Activated CD4-positive, alpha-beta T cell treated with anti-CD3 and anti-CD28 coated beads for 36 hours (primary cell): ENCODE data around the gene PLGRKT. TPM values are rescaled to one million over a fixed set of nuclear protein-coding genes. Genes with fewer than 3 reads are reported as not detected.
A peak's percentile ranks its signal among the peaks of the same experiment; 100 is the strongest.
"Not testable (repeated sequence)": the region's sequence is repeated elsewhere in the genome, so short reads cannot be mapped to it uniquely, and the experiment has no call there.

Experiments used
- ATAC-seq: fragments of 200-7000 bp; cut with Tn5 transposase; one replicate; pipeline ENCODE4 v1.10.0; 2021; ENCODE audit warnings: mild to moderate bottlenecking, moderate library complexity
- CTCF ChIA-PET: fragments of 350-600 bp; sonication (Branson Sonifier 250); formaldehyde crosslinking; loops from one replicate; lab custom pipeline; 2021; ENCODE audit warnings: antibody characterized with exemption; lab: Charles Lee
- POLR2A ChIA-PET: fragments of 350-600 bp; sonication (Branson Sonifier 250); formaldehyde crosslinking; loops from one replicate; lab custom pipeline; 2021; ENCODE audit warnings: antibody characterized with exemption, inconsistent platforms; lab: Charles Lee
- DNase-seq: peaks from one replicate; pipeline ENCODE4 v3.0.0-alpha.2; 2020
- H3K27ac Mint-ChIP-seq: one replicate; pipeline ENCODE4 v1.8.0; 2021; ENCODE audit warnings: mixed read lengths
- H3K27me3 Mint-ChIP-seq: one replicate; pipeline ENCODE4 v1.8.0; 2021; ENCODE audit warnings: mixed read lengths
- H3K36me3 Mint-ChIP-seq: one replicate; pipeline ENCODE4 v1.8.0; 2021; ENCODE audit warnings: low read depth, mixed read lengths
- H3K4me1 Mint-ChIP-seq: one replicate; pipeline ENCODE4 v1.8.0; 2021; ENCODE audit warnings: mixed read lengths
- H3K4me3 Mint-ChIP-seq: one replicate; pipeline ENCODE4 v1.8.0; 2021; ENCODE audit warnings: mild to moderate bottlenecking, moderate library complexity, mixed read lengths
- H3K9me3 Mint-ChIP-seq: one replicate; pipeline ENCODE4 v1.8.0; 2021; ENCODE audit warnings: low read depth, mixed read lengths
- intact Hi-C, 2 experiments: fragments of 100-400 bp; cut with DNase I in 1 of 2; cut with micrococcal nuclease in 1 of 2; formaldehyde crosslinking; loops; one replicate each; pipeline versions ENCODE4 v1.14.2 to v1.15.1; 2022 to 2024; cut with DNase I, micrococcal nuclease
- total RNA-seq, 2 experiments: library from RNA; stranded (reverse); gene quantifications; one replicate each; pipeline ENCODE4 v1.2.3, GENCODE V29; 2021

Gene PLGRKT
- total RNA-seq, 2 experiments from 2014 or later, result 44.0 to 47.9 TPM

- ChIA-PET POLR2A (no interaction called here), CTCF (no interaction called here)
- Mint-ChIP-seq H3K36me3 (peaks cover 49% of the 10 kb centered on the region), H3K4me1 (peaks cover 35% of the 10 kb centered on the region), H3K27ac (no peak overlapping the region), H3K27me3 (no peaks in the 10 kb centered on the region), H3K4me3 (no peak overlapping the region), H3K9me3 (peaks cover 5% of the 10 kb centered on the region)
- peak; percentile 80 for ATAC-seq
- intact Hi-C loops, result no loop called here
- DNase-seq, result no peak
Observed at GRCh38 chr9:5470816-5471215, 33.1 kb upstream of the PLGRKT start.

- peaks cover 40% of the 10 kb centered on the region for H3K4me1 Mint-ChIP-seq
- peaks cover 4% of the 10 kb centered on the region for H3K9me3 Mint-ChIP-seq
- no peak overlapping the region for H3K4me3 Mint-ChIP-seq
- intact Hi-C loops, result no loop called here
- DNase-seq, result no peak
- ChIA-PET POLR2A (no interaction called here), CTCF (interaction anchor here (1.2 kb wide), 1 partner anchor 291 kb away, joined by 3 read pairs; no protein-coding TSS in a partner anchor)
- ATAC-seq, result no peak
- H3K27me3 Mint-ChIP-seq, result no peaks in the 10 kb centered on the region
- no peak overlapping the region for H3K27ac Mint-ChIP-seq
- H3K36me3 Mint-ChIP-seq, result peaks cover 56% of the 10 kb centered on the region
Observed at GRCh38 chr9:5470122-5470521, 32.4 kb upstream of the PLGRKT start.

- peaks cover 44% of the 10 kb centered on the region for H3K4me1 Mint-ChIP-seq
- H3K9me3 Mint-ChIP-seq, result no peaks in the 10 kb centered on the region
- H3K4me3 Mint-ChIP-seq, result no peak overlapping the region
- POLR2A ChIA-PET, result no interaction called here
- ATAC-seq (no peak), DNase-seq (no peak)
- H3K36me3 Mint-ChIP-seq, result peaks cover 67% of the 10 kb centered on the region
- no peaks in the 10 kb centered on the region for H3K27me3 Mint-ChIP-seq
- H3K27ac Mint-ChIP-seq, result no peak overlapping the region
- intact Hi-C loops, result no loop called here
- CTCF ChIA-PET, result interaction anchor here (0.7 to 1.2 kb wide), 2 partner anchors 117 to 290 kb away, joined by 3 read pairs; no protein-coding TSS in a partner anchor
Observed at GRCh38 chr9:5468850-5469249, 31.1 kb upstream of the PLGRKT start.

GRCh38 chr9:5466766-5467165 is 29.0 kb upstream of the PLGRKT start:
- H3K27ac Mint-ChIP-seq, result no peak overlapping the region
- ChIA-PET CTCF (interaction anchor here (0.8 to 1.4 kb wide), 2 partner anchors 9 to 12 kb away, joined by 3 to 7 read pairs; no protein-coding TSS in a partner anchor), POLR2A (interaction anchor here (0.6 kb wide), 1 partner anchor 21 kb away, joined by 3 read pairs; no protein-coding TSS in a partner anchor)
- peaks cover 56% of the 10 kb centered on the region for H3K4me1 Mint-ChIP-seq
- DNase-seq (no peak), ATAC-seq (no peak)
- intact Hi-C loops, result no loop called here
- no peaks in the 10 kb centered on the region for H3K9me3 Mint-ChIP-seq
- peaks cover 84% of the 10 kb centered on the region for H3K36me3 Mint-ChIP-seq
- no peak overlapping the region for H3K4me3 Mint-ChIP-seq
- no peaks in the 10 kb centered on the region for H3K27me3 Mint-ChIP-seq

DNA sequence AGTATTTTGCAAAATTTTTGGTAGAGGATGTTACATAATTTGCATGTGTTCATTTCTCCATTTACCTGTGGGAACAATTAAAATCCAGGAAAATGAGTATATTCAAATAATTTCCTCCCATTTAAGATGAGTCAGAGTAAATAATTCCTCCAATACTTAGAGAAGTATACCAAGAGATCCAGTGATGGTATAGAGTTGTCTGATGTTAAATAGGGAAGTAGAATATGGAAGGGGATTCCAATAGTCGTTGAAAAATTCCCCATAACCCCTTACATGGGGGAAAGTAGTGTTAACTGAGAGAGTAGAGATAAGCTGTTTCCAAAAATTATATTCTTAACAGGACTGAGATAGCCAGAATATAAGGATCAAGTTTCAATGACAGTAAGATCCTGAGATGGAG is 28.3 kb upstream of the PLGRKT start:
- ATAC-seq (no peak), DNase-seq (no peak)
- H3K4me3 Mint-ChIP-seq, result no peak overlapping the region
- H3K27ac Mint-ChIP-seq, result no peak overlapping the region
- CTCF ChIA-PET, result interaction anchor here (0.6 to 1.4 kb wide), 4 partner anchors 8 to 553 kb away, joined by 3 to 7 read pairs (median 4); no protein-coding TSS in a partner anchor
- intact Hi-C loops, result no loop called here
- POLR2A ChIA-PET, result interaction anchor here (0.6 kb wide), 1 partner anchor 21 kb away, joined by 3 read pairs; no protein-coding TSS in a partner anchor
- peaks cover 59% of the 10 kb centered on the region for H3K4me1 Mint-ChIP-seq
- no peaks in the 10 kb centered on the region for H3K27me3 Mint-ChIP-seq
- H3K9me3 Mint-ChIP-seq, result no peaks in the 10 kb centered on the region
- H3K36me3 Mint-ChIP-seq, result peaks cover 90% of the 10 kb centered on the region

DNA sequence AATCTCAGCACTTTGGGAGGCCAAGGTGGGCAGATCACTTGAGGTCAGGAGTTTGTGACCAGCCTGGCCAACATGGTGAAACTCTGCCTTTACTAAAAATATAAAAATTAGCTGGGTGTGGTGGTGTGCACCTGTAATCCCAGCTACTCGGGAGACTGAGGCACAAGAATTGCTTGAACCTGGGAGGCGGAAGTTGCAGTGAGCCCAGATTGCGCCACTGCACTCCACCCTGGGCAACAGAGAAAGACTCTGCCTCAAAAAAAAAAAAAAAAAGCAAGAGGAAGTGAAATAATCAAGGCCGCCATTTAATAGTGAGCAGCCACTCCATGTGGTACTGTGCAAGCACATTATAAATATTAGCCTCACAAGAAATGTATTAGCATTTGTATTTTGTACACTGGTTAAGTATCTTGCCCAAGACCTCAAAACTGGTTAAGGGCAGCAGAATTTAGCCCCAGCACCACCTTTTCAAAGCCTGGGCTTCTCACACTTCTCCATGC is 27.2 kb upstream of the PLGRKT start:
- CTCF ChIA-PET, result interaction anchor here (0.7 to 1.4 kb wide), 5 partner anchors 25 to 354 kb away, joined by 3 read pairs; no protein-coding TSS in a partner anchor

GRCh38 chr9:5460157-5460556 is 22.4 kb upstream of the PLGRKT start:
- intact Hi-C loops, result no loop called here
- POLR2A ChIA-PET, result no interaction called here
- Mint-ChIP-seq H3K27me3 (no peaks in the 10 kb centered on the region), H3K27ac (peak overlapping the region; percentile 89), H3K36me3 (peaks cover 89% of the 10 kb centered on the region), H3K9me3 (no peaks in the 10 kb centered on the region), H3K4me1 (peaks cover 75% of the 10 kb centered on the region), H3K4me3 (peak overlapping the region; percentile 68)
- no peak for ATAC-seq
- no peak for DNase-seq
- CTCF ChIA-PET, result interaction anchor here (0.7 to 3.3 kb wide), 11 partner anchors 10 to 164 kb away, joined by 3 to 19 read pairs (median 3); partner anchors contain the start of gene CD274

More for the DNA sequence above, 27.2 kb upstream of the PLGRKT start:
- POLR2A ChIA-PET, H3K27me3 Mint-ChIP-seq, ATAC-seq, DNase-seq, H3K27ac Mint-ChIP-seq, H3K9me3 Mint-ChIP-seq, H3K4me3 Mint-ChIP-seq, intact Hi-C loops: not testable (repeated sequence)
- Mint-ChIP-seq H3K36me3 (peaks cover 92% of the 10 kb centered on the region), H3K4me1 (peaks cover 60% of the 10 kb centered on the region)

GRCh38 chr9:5459289-5459829 is 21.6 kb upstream of the PLGRKT start:
- peak; percentile 67 for ATAC-seq
- intact Hi-C loops, result loop anchor here (1.0 to 10.0 kb wide), 13 partner anchors 9 to 785 kb away; partner anchors contain the start of genes PDCD1LG2 (in 2 of the 2), PLGRKT (in 2 of the 2), CD274 (in 1 of the 2) and CDC37L1 (in 1 of the 2)
- Mint-ChIP-seq H3K9me3 (no peaks in the 10 kb centered on the region), H3K36me3 (peaks cover 87% of the 10 kb centered on the region), H3K27ac (peak overlapping the region; percentile 89), H3K4me3 (peak overlapping the region; percentile 68), H3K27me3 (no peaks in the 10 kb centered on the region), H3K4me1 (peaks cover 80% of the 10 kb centered on the region)
- peak; percentile 47 for DNase-seq
- ChIA-PET CTCF (interaction anchor here (0.6 to 3.3 kb wide), 12 partner anchors 9 to 719 kb away, joined by 3 to 19 read pairs (median 3); partner anchors contain the start of gene CD274), POLR2A (interaction anchor here (0.5 to 1.1 kb wide), 9 partner anchors 10 to 467 kb away, joined by 3 to 7 read pairs (median 4); partner anchors contain the start of genes CD274, INSL6, PDCD1LG2 and PLGRKT)

- Mint-ChIP-seq H3K27me3 (no peaks in the 10 kb centered on the region), H3K4me1 (peaks cover 76% of the 10 kb centered on the region), H3K27ac (peak overlapping the region; percentile 96), H3K9me3 (no peaks in the 10 kb centered on the region), H3K4me3 (peak overlapping the region; percentile 78), H3K36me3 (peaks cover 75% of the 10 kb centered on the region)
- DNase-seq (no peak), ATAC-seq (peak; percentile 69)
- POLR2A ChIA-PET, result no interaction called here
- CTCF ChIA-PET, result interaction anchor here (0.8 to 1.8 kb wide), 3 partner anchors 12 to 145 kb away, joined by 3 to 14 read pairs (median 5); no protein-coding TSS in a partner anchor
- intact Hi-C loops, result loop anchor here (5.0 to 10.0 kb wide), 5 partner anchors 307 to 780 kb away; partner anchors contain the start of gene CDC37L1 (in 1 of the 2)
Observed at GRCh38 chr9:5455181-5455580, 17.5 kb upstream of the PLGRKT start.

- CTCF ChIA-PET, result no interaction called here
Observed at GRCh38 chr9:5453673-5454072, 15.9 kb upstream of the PLGRKT start.

GRCh38 chr9:5453004-5453403 is 15.3 kb upstream of the PLGRKT start:
- POLR2A ChIA-PET, result no interaction called here
- intact Hi-C loops, result loop anchor here (5.0 to 10.0 kb wide), 7 partner anchors 392 to 1926 kb away; partner anchors contain the start of genes CDC37L1 (in 1 of the 2), RFX3 (in 1 of the 2) and UHRF2 (in 1 of the 2)
- CTCF ChIA-PET, result no interaction called here
- Mint-ChIP-seq H3K9me3 (no peaks in the 10 kb centered on the region), H3K4me1 (peaks cover 74% of the 10 kb centered on the region), H3K4me3 (peak overlapping the region; percentile 98), H3K36me3 (peaks cover 55% of the 10 kb centered on the region), H3K27me3 (no peaks in the 10 kb centered on the region), H3K27ac (peak overlapping the region; percentile 96)
- ATAC-seq (no peak), DNase-seq (no peak)

More at GRCh38 chr9:5453673-5454072, 15.9 kb upstream of the PLGRKT start:
- H3K4me3 Mint-ChIP-seq, result peak overlapping the region; percentile 98
- H3K9me3 Mint-ChIP-seq, result no peaks in the 10 kb centered on the region
- ATAC-seq (peak; percentile 10), DNase-seq (peak; percentile 57)
- intact Hi-C loops, result loop anchor here (5.0 to 10.0 kb wide), 7 partner anchors 391 to 1926 kb away; partner anchors contain the start of genes CDC37L1 (in 1 of the 2), RFX3 (in 1 of the 2) and UHRF2 (in 1 of the 2)
- POLR2A ChIA-PET, result no interaction called here
- no peaks in the 10 kb centered on the region for H3K27me3 Mint-ChIP-seq
- peaks cover 74% of the 10 kb centered on the region for H3K4me1 Mint-ChIP-seq
- H3K36me3 Mint-ChIP-seq, result peaks cover 61% of the 10 kb centered on the region
- peak overlapping the region; percentile 96 for H3K27ac Mint-ChIP-seq
